HepG2 (cell line): Measurements from ENCODE around the gene PCDHB7. TPM values are rescaled to one million over a fixed set of nuclear protein-coding genes. Genes with fewer than 3 reads are reported as not detected.
A peak's percentile ranks its signal among the peaks of the same experiment; 100 is the strongest.

ENCODE experiments used
- ARID3A ChIP-seq: IDR thresholded peaks from 2 replicates; pipeline ENCODE4 v1.6.1; 2012; ENCODE audit warnings: low read depth, low read length, improper control_type of control experiment
- ATF7-NPFF ChIP-seq: sonication (generic); formaldehyde crosslinking; IDR thresholded peaks from 2 replicates; pipeline ENCODE4 v1.8.1; 2023; ENCODE audit warnings: mild to moderate bottlenecking, low read depth, missing genetic modification reagents, moderate library complexity
- ETV5 ChIP-seq: IDR thresholded peaks from 2 replicates; pipeline ENCODE4 v1.6.1; 2018; ENCODE audit warnings: missing biosample characterization, missing genetic modification reagents, inconsistent platforms, borderline replicate concordance
- MAFK ChIP-seq, 2 experiments: IDR thresholded peaks in 1 of 2; conservative IDR thresholded peaks in 1 of 2; 2 replicates each; pipeline ENCODE4 v1.6.1; 2011; ENCODE audit warnings: improper control_type of control experiment in 2 of 2, low read length in 2 of 2
- MED1 ChIP-seq: sonication (generic); formaldehyde crosslinking; IDR thresholded peaks from 2 replicates; pipeline ENCODE4 v1.4.0; 2020; ENCODE audit warnings: missing genetic modification reagents
- MXD3 ChIP-seq: IDR thresholded peaks from 2 replicates; pipeline ENCODE4 v1.6.1; 2016; ENCODE audit warnings: mild to moderate bottlenecking, missing biosample characterization, missing genetic modification reagents
- NR2F2 ChIP-seq: IDR thresholded peaks from 2 replicates; pipeline ENCODE4 v1.6.1; 2012; ENCODE audit warnings: low read depth, inconsistent platforms, borderline replicate concordance
- PAF1 ChIP-seq: IDR thresholded peaks from 2 replicates; pipeline ENCODE4 v1.6.1; 2016; ENCODE audit warnings: missing genetic modification reagents, missing compliant biosample characterization
- POLR2AphosphoS2 ChIP-seq: IDR thresholded peaks from 2 replicates; pipeline ENCODE4 v1.6.1; 2011; ENCODE audit warnings: low read depth, low read length, improper control_type of control experiment
- RAD21 ChIP-seq: fragments of 450-650 bp; formaldehyde crosslinking; IDR thresholded peaks from 2 replicates; pipeline ENCODE4 v1.5.0; 2020; ENCODE audit warnings: mild to moderate bottlenecking
- RFXANK ChIP-seq: IDR thresholded peaks from 2 replicates; pipeline ENCODE4 v1.6.1; 2016
- SYNCRIP ChIP-seq: fragments of 200-400 bp; formaldehyde crosslinking; IDR thresholded peaks from 2 replicates; pipeline ENCODE4 v1.6.1; 2018; ENCODE audit warnings: mild to moderate bottlenecking, low read depth, low read length; ENCODE audit not compliant: insufficient read depth
- TEAD2 ChIP-seq: sonication (generic); formaldehyde crosslinking; IDR thresholded peaks from 2 replicates; pipeline ENCODE4 v1.9.0; 2021; ENCODE audit warnings: missing genetic modification reagents
- TGIF2 ChIP-seq: IDR thresholded peaks from 2 replicates; pipeline ENCODE4 v1.6.1; 2016; ENCODE audit warnings: control low read depth, missing compliant biosample characterization
- THAP9 ChIP-seq: sonication (generic); formaldehyde crosslinking; IDR thresholded peaks from 2 replicates; pipeline ENCODE4; 2020; ENCODE audit warnings: missing genetic modification reagents, mild to moderate bottlenecking, borderline replicate concordance
- ZFP36L1 ChIP-seq: sonication (generic); formaldehyde crosslinking; IDR thresholded peaks from 2 replicates; pipeline ENCODE4 v1.8.0; 2022; ENCODE audit warnings: mild to moderate bottlenecking, missing genetic modification reagents, moderate library complexity
- ZFY ChIP-seq: sonication (generic); formaldehyde crosslinking; IDR thresholded peaks from 2 replicates; pipeline ENCODE4 v1.4.0; 2020; ENCODE audit warnings: missing genetic modification reagents
- ZMAT3 ChIP-seq: sonication (generic); formaldehyde crosslinking; conservative IDR thresholded peaks from 2 replicates; pipeline ENCODE4 v1.7.0; 2021; ENCODE audit warnings: missing genetic modification reagents
- ZNF382 ChIP-seq: sonication (generic); formaldehyde crosslinking; IDR thresholded peaks from 2 replicates; pipeline ENCODE4 v1.5.0; 2020; ENCODE audit warnings: missing genetic modification reagents, mild to moderate bottlenecking, borderline replicate concordance
- ZNF670 ChIP-seq: sonication (generic); formaldehyde crosslinking; IDR thresholded peaks from 2 replicates; pipeline ENCODE4 v1.8.0; 2022; ENCODE audit warnings: mild to moderate bottlenecking, missing genetic modification reagents, borderline replicate concordance
- ZNF749 ChIP-seq: sonication (generic); formaldehyde crosslinking; IDR thresholded peaks from 2 replicates; pipeline ENCODE4 v1.8.0; 2022; ENCODE audit warnings: mild to moderate bottlenecking, missing genetic modification reagents, moderate library complexity, borderline replicate concordance
- ZSCAN9 ChIP-seq: IDR thresholded peaks from 2 replicates; pipeline ENCODE4 v1.6.1; 2016; ENCODE audit warnings: borderline replicate concordance
- polyA plus RNA-seq, 8 experiments: library from polyadenylated mRNA; depleted of rRNA in 3 of 8; stranded (reverse) in 7 of 8; unstranded in 1 of 8; fragments of >200 nt; fragmentation: Illumina TruSeq in 4 of 8; extraction: Trizol in 4 of 8; gene quantifications; 2 replicates each; pipeline versions ENCODE4 v1.2.1 to v1.2.3, GENCODE V29; 2011 to 2016; ENCODE audit warnings: low read depth in 4 of 8, missing spikeins in 1 of 8, mixed read lengths in 1 of 8; ENCODE audit not compliant: insufficient read depth in 1 of 8
- total RNA-seq, 5 experiments: library from RNA; depleted of rRNA; stranded (reverse); fragments of >200 nt; fragmentation: Illumina TruSeq; extraction: Trizol; gene quantifications; 2 replicates each; pipeline ENCODE4 v1.2.3, GENCODE V29; 2016; ENCODE audit warnings: low read depth in 1 of 5
- TF ChIP-seq, protein P1 (sequence below): sonication (generic); formaldehyde crosslinking; IDR thresholded peaks from 2 replicates; pipeline ENCODE4 v1.8.1; 2023; ENCODE audit warnings: mild to moderate bottlenecking, inconsistent platforms, moderate library complexity, missing genetic modification reagents, borderline replicate concordance
- TF ChIP-seq, protein P2 (sequence below): IDR thresholded peaks from 2 replicates; pipeline ENCODE4 v1.6.1; 2016; ENCODE audit warnings: low read depth

The PCDHB7 gene
- total and polyA plus RNA-seq, 2 of the 13 experiments (the other 11 are each of a cell fraction or from before 2014, with no cell fraction given), result 0.02 to 0.03 TPM

- TF ChIP-seq ETV5 (CRISPR knock-in tag) (no peak), ARID3A (no peak), POLR2AphosphoS2 (no peak), MED1 (CRISPR knock-in tag) (0 out of 2 replicates have a peak, but pooled peaks have one; percentile 27), ZNF749 (CRISPR knock-in tag) (no peak), ZFP36L1 (CRISPR knock-in tag) (no peak), ZNF382 (CRISPR knock-in tag) (no peak), TEAD2 (no peak), ZSCAN9 (CRISPR knock-in tag) (no peak), MAFK (conservative IDR thresholded peaks at IDR 0.05 in 1 of 2, IDR thresholded peaks at IDR 0.05 in 1 of 2; ENCODE audit: low read length in 2 of 2) (no peak), PAF1 (no peak), TGIF2 (CRISPR knock-in tag) (no peak), THAP9 (CRISPR knock-in tag) (no peak), ZFY (0 out of 2 replicates have a peak, but pooled peaks have one; percentile 25), SYNCRIP (no peak), MXD3 (no peak), ZMAT3 (CRISPR knock-in tag) (no peak), NR2F2 (no peak), ZNF670 (CRISPR knock-in tag) (no peak), ATF7-NPFF (CRISPR knock-in tag) (no peak), RAD21 (CRISPR knock-in tag) (peak; percentile 56; the same call in 1 of the 2 replicates), RFXANK (CRISPR knock-in tag) (no peak)
- TF ChIP-seq, protein P1, sequence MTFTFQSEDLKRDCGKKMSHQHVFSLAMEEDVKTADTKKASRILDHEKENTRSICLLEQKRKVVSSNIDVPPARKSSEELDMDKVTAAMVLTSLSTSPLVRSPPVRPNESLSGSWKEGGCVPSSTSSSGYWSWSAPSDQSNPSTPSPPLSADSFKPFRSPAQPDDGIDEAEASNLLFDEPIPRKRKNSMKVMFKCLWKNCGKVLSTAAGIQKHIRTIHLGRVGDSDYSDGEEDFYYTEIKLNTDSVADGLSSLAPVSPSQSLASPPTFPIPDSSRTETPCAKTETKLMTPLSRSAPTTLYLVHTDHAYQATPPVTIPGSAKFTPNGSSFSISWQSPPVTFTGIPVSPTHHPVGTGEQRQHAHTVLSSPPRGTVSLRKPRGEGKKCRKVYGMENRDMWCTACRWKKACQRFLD (CRISPR knock-in tag), result no peak
- TF ChIP-seq, protein P2, sequence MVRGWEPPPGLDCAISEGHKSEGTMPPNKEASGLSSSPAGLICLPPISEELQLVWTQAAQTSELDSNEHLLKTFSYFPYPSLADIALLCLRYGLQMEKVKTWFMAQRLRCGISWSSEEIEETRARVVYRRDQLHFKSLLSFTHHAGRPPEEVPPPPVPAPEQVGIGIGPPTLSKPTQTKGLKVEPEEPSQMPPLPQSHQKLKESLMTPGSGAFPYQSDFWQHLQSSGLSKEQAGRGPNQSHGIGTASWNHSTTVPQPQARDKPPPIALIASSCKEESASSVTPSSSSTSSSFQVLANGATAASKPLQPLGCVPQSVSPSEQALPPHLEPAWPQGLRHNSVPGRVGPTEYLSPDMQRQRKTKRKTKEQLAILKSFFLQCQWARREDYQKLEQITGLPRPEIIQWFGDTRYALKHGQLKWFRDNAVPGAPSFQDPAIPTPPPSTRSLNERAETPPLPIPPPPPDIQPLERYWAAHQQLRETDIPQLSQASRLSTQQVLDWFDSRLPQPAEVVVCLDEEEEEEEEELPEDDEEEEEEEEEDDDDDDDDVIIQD (CRISPR knock-in tag), result 0 out of 2 replicates have a peak, but pooled peaks have one; percentile 38
Observed at GRCh38 chr5:141182248-141182647, 9.8 kb downstream of the PCDHB7 start, which contains the start of gene PCDHB16 (continued).
